ENCODE results near the gene EGR2.
"Not testable (repeated sequence)": the region's sequence is repeated elsewhere in the genome, so short reads cannot be mapped to it uniquely, and the experiment has no call there.

EGR2 gene

GRCh38 chr10:62794306-62794705 lies 21.9 kb downstream of the EGR2 start:
- DNase-seq (ENCODE audit: low read depth), result no peak

GRCh38 chr10:62792261-62792660 lies 23.9 kb downstream of the EGR2 start:
- DNase-seq (ENCODE audit: low read depth), result no peak

DNA sequence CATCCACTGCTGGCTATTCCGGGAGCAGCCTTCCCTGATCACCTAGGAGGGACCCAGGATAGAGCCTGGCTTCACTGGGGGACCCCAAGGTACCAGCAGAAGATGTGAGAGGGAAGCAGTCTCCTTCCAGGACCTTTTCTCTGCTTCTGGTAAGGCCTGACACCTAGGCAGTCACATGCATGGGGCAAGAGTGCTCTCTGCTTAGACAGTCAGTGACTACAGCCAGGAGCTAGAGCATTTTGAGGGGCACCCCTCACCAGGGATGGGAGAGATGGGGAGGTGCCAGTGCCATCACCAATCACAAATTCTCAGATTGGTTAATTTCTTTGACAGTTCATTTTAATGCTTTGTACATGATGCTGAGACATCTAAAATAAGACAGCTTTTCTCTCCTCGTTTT lies 25.6 kb downstream of the EGR2 start:
- DNase-seq (ENCODE audit: low read depth), result no peak

GRCh38 chr10:62790019-62790555 lies 26.1 kb downstream of the EGR2 start:
- no peak for DNase-seq (ENCODE audit: low read depth)

DNA sequence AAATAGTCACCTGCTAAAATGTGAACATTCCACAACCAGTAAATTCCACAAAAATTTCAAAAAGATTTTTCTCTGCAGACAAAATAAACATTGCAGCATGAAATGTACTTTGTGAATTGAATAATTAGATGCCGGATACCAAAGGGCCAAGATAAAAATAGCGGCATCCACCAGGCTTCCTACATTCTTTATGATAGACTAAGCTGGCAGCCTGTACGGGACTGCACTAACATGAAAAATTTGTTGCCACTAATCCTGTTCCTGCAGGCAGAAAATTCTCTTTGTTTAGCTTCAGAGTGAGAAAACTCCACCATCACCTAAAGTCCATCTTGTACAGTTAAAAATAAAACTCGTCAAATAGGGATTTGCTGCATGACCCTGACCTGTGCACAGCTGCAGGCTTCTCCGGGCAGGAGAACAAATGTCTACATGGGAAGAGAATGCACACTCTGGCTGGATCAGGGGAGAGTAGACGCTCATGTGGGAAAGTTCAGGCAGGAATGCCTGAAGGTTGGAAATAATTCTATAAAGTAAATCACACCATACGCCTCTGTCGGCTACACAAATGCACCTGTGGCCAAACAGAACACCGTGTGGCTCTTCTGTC lies 27.2 kb downstream of the EGR2 start:
- DNase-seq (ENCODE audit: low read depth), result no peak

DNA sequence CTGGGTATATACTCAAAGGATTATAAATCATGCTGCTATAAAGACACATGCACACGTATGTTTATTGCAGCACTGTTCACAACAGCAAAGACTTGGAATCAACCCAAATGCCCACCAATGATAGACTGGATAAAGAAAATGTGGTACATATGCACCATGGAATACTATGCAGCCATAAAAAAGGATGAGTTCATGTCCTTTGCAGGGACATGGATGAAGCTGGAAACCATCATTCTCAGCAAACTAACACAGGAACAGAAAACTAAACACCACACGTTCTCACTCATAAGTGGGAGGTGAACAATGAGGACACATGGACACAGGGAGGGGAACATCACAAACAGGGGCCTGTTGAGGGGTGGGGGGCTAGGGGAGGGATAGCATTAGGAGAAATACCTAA lies 27.9 kb downstream of the EGR2 start:
- DNase-seq (ENCODE audit: low read depth), result not testable (repeated sequence)

- DNase-seq (ENCODE audit: low read depth), result not testable (repeated sequence)
Measured at GRCh38 chr10:62784537-62784936, 31.6 kb downstream of the EGR2 start.

DNA sequence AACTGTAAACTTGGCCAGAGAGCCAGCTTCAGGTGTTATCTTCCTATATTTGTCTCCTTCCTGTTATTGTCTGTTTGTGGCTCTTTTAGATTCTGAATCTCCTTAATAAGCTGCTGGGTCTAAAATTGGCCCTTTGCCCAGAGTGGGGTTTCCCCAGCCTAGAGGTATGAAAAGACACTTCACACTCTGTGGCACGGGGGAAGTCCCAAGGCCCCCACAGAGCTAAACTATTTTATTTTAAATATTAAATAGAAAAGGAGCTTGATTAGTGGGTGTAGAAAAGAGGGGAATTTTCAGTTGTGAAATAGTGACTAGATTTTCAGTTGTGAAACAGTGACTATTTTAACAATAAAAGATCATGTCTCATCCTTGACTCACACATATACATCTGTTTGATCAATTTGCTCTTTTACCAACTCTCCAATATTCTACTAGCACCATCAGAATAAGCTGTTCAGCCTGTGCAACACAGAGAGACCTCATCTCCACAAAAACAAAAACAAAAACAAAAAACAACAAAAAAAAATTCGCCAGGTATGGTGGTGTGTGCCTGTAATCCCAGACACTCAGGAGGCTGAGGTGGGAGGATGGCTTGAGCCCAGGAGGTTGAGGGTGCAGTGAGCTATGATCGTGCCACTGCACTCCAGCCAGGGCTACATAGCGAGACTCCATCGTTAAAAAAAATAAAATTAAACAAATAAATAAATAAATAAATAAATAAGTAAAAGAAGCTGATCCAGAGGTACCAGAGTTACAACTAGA lies 36.5 kb downstream of the EGR2 start:
- DNase-seq (ENCODE audit: low read depth), result peak; percentile 55

GRCh38 chr10:62778125-62778524 lies 38.0 kb downstream of the EGR2 start:
- DNase-seq (ENCODE audit: low read depth), result no peak

GRCh38 chr10:62772186-62772974 lies 43.8 kb downstream of the EGR2 start:
- DNase-seq (ENCODE audit: low read depth), result no peak

DNA sequence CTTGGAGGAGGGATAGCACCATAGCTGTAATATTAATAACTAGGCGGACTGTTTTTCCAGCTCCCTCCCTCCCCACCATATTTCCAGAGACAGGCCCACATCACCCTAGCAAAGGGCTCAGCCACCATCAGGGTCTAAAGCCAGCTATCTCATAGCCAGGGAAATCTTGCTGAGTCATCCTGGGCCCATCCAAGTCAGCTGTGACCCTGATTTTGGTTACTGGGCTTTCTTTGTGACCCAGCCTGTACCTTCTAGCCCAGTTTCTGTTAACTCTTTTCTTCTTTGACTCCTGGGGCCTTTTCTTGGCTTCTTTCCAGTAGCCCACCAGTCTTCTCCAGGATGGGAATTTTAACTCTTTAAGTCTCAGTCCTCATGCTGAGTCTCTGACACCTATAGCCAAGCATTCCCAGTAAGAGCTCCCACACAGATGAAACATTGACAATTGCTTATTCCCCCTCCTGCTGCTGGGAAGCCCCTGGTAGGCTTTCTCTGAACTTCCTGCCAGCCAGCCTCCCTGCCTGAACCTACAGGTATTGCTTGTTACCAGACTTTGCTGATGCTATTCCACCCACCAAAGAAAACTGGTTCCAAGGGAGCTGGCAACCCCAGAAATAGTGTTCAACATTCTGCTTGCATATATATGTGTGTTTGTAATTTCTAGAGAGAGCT lies 46.5 kb downstream of the EGR2 start:
- no peak for DNase-seq (ENCODE audit: low read depth)

GRCh38 chr10:62766386-62766785 lies 49.8 kb downstream of the EGR2 start:
- DNase-seq (ENCODE audit: low read depth), result no peak

DNA sequence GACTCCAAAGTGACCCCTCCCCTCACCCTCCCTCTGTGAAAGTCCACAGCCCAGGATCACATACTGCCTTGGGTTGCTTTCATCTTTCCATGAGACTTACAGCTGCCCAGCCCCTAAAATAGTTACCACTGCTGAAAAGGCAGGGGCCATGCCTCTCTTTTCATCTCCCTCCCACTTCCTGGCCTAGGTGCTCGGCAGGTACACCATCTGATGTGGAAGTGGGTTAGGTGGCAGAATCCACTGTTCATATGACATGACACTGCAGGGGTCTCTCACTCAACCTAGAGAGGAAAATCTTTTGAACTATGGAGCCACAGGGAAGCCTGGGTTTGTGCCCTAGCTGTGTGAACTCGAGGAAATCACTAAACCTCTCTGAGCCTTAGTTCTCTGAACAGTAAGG lies 50.4 kb downstream of the EGR2 start:
- DNase-seq (ENCODE audit: low read depth), result no peak

DNA sequence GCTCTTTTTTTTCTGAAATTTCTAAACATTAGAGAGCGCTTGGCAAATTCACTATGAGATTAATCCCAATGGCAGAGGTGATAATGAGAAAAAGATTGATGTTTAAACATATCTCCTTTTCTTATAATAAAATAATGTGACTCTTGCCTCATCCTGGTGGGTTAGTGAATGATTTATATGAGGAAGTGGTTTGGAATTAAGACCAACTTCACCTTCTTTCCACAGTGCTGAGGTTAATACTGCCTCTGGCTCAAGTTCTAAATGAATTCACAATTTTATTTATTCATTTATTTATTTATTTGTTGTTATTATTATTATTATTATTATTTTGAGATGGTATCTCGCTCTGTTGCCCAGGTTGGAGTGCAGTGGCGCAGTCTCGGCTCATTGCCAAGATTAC lies 52.2 kb downstream of the EGR2 start:
- DNase-seq (ENCODE audit: low read depth), result no peak

- no peak for DNase-seq (ENCODE audit: low read depth)
Measured at GRCh38 chr10:62763155-62763554, 53.0 kb downstream of the EGR2 start.

Data from activated T-cell treated with anti-CD3 and anti-CD28 coated beads for 1 hour (primary cell).